Superior temporal gyrus (tissue), 1 donor: ENCODE data around the gene CPZ.

Experiments
- DNase-seq: peaks from one replicate; pipeline ENCODE4 v3.0.0-alpha.2; 2016; ENCODE audit errors: extremely low spot score

The CPZ gene

DNA sequence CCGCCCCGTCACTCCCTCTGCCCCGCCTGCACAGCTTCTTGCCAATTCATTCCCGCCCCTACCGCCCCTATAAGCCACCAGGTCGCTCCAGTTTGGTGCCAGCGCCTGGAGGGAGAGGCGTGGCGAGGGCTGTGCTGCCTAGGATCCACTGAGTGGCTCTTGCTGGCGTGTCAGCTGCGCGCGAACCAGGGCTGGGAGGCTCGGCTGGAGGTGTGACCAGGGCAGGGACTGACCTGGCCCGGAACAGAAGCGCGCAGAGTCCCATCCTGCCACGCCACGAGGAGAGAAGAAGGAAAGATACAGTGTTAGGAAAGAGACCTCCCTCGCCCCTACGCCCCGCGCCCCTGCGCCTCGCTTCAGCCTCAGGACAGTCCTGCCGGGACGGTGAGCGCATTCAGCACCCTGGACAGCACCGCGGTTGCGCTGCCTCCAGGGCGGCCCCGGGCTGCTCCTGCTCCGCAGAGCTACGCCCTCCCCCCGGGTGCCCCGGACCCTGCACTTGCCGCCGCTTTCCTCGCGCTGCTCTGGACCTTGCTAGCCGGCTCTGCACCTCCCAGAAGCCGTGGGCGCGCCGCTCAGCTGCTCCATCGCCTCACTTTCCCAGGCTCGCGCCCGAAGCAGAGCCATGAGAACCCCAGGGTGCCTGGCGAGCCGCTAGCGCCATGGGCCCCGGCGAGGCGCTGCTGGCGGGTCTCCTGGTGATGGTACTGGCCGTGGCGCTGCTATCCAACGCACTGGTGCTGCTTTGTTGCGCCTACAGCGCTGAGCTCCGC lies 12.1 kb upstream of the CPZ start, which contains the start of gene GPR78:
Gene GPR78 (plus strand): TSS at position 72 of the 773 bp plus-strand sequence. CDS start 591 bp downstream, at position 663.
- DNase-seq: no peak

DNA sequence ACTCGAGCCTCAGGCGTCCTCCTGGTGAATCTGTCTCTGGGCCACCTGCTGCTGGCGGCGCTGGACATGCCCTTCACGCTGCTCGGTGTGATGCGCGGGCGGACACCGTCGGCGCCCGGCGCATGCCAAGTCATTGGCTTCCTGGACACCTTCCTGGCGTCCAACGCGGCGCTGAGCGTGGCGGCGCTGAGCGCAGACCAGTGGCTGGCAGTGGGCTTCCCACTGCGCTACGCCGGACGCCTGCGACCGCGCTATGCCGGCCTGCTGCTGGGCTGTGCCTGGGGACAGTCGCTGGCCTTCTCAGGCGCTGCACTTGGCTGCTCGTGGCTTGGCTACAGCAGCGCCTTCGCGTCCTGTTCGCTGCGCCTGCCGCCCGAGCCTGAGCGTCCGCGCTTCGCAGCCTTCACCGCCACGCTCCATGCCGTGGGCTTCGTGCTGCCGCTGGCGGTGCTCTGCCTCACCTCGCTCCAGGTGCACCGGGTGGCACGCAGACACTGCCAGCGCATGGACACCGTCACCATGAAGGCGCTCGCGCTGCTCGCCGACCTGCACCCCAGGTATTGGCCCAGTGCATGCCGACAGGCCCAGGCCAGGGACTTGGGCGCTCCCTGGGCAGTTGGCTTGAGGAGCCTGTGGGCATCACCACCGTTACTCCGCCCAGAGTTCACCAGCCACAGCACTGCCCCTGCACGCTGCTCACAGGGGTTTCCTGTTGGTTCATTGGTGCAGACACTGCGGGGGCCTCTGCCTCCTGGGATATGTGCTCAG lies 11.3 kb upstream of the CPZ start:
- no peak for DNase-seq

DNA sequence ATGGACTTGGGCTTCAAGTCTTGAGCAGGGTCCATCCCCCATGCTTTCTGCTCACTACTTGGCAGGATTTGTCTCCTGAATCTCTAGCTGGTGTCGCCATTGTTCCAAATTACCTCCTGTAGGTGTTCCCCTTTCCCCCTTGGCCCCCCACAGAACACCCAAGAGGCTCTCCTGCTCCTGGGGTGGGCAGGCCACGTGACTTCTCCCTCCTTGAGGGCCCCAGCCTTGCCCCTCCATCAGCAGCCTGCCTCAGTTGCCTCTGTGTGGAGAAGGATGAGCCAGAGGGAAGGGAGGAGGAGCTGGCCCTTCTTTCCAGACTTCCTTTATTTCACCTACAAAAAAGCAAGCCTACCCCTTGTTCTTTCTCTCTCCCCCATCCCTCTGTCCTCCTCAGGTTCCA lies 10.5 kb upstream of the CPZ start:
- DNase-seq: no peak

DNA sequence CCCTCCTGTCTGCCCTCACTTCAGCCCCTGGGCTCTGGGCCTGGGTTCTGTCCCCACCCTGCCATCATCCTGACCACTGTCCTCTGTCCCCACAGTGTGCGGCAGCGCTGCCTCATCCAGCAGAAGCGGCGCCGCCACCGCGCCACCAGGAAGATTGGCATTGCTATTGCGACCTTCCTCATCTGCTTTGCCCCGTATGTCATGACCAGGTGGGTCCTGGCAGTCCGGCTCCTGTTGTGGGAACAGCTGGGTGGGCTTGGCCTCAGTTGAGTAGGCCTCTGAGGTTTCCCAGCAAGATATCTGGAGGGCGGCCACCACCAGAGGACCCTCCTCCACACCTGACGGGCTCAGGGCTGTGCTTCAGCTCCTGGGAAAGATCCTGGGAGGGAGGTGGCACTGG lies 10.1 kb upstream of the CPZ start:
- DNase-seq: no peak

DNA sequence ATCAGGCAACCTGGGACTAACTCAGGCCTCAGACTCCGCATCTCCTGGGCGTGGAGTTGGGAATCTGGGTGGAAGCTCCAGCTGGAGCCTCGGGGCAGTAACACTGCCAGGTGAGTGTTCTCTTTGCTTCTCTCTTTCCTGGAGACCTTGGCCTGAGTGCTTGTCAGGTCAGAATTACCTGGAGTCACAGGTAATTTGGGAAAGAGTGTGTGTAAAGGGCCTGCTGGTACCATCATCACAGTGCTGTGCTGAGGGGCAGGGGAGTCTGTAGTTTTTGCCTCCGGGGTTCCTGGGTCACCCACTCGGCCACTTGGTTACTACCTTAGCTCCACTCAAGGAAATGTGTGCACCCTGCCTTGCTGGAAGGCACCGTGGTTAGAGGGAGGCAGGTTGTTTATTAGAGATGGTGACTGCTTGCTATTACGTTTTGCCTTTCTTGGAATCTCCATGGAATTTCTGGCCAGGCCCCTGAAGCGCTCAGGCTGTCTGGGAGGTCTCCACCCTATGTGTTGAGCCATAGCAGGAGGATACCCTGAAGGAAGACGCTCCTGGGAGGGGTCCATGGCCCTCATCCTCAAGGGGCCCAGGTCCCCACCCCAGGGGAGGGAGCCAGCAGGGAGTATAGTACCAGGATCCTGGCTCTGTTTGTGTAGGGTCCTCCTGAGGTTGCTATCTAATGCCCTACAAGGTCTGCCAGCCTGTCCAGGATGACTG lies 9.5 kb upstream of the CPZ start:
- no peak for DNase-seq

DNA sequence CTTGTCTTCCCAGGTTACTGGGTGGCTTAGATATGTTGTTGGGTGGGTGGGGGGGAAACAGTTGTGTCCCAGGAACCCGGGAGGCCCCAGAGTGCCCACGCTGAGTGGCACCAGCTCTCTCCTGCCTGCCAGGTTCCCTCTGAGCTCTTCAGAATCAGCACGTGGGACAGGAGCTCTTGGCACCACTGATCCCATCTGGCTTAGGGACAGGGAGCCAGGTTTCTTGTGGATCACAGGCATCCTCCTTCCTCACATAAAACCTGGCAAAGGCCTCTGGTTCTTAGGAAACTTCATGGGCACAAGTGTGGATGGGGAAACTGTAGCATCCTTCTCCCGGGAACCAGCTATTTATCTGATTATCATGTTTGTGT lies 8.9 kb upstream of the CPZ start:
- DNase-seq: no peak

DNA sequence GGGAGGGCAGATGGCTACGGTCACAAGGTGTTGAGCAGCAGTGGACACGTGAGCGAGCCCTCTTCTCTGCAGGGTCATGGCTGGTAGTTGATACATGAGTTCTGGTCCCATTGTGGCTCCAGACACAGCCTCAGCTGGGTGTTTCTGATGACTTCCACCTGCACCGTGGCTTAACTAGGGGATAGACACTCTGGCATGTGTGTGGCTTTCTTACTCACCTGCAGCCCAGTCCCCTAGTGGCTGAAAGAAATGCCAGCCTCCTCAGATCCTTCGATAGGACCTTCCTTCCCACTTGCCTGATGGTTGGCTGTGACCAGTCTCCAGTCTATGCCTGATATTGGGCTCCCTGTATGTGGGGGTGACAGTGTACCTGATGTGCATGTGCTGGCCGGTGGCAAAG lies 7.4 kb upstream of the CPZ start:
- DNase-seq: no peak

DNA sequence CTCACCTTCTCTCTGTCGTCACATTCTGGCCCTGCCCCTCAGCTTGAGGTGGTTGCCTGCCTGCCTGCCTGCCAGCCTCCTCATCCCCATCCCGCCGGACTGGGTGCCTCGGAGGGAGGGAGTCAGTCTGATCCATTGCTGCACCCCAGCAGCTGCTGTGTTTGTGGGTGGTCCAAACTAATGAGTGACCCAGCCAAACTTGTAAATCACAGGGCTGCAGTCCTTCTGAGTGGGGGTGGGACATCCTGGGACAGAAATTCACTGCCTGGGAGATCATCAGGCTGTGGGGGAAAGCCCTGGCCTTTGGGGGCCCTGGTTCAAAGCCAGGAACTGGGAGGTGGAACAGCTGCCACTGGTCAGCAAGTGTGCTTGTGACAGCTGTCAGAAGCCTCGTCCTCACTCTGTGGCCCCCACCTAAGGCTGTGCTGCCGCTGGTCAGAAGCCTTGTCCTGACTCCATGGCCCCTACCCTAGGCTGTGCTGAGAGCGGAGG lies 6.8 kb upstream of the CPZ start:
- DNase-seq: no peak

DNA sequence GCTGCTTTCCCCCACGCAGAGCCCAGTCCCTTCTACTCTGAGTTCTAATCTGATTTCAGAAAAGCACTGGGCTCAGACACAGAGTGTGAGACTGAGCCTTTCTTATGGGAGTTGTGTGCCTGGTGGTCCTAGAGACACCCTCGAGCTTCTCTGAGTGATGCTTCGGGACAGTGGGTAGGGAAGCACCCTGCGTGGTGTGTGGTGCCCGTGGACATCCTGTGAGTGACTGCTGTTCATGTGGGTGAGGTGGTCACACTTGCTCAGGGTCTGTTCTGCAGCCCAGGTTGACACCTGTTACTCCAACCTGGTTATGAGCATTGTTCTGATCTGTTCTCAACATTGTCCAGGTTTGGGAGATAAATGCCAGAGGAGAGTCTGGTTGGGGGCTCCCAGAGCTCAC lies 6.3 kb upstream of the CPZ start:
- DNase-seq: no peak

DNA sequence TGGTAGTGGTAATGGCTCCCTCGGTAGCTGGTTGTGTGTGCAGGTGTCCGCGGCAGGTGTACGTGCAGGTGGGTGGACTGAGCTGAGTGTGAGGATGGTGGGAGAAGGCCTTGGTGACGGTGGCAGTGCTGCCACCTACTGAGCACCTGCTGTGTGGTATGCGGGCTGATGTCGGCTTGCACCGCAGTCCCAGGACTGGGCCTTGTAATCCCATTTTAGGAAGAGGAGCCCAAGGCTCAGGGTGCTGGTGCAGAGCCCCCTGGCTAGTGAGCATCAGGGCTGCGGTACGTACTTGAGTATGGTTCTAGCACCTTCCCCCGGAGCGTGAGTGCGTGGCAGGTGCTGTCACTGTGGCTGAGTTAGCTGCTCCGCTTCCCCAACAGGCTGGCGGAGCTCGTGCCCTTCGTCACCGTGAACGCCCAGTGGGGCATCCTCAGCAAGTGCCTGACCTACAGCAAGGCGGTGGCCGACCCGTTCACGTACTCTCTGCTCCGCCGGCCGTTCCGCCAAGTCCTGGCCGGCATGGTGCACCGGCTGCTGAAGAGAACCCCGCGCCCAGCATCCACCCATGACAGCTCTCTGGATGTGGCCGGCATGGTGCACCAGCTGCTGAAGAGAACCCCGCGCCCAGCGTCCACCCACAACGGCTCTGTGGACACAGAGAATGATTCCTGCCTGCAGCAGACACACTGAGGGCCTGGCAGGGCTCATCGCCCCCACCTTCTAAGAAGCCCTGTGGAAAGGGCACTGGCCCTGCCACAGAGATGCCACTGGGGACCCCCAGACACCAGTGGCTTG lies 5.7 kb upstream of the CPZ start:
- no peak for DNase-seq

DNA sequence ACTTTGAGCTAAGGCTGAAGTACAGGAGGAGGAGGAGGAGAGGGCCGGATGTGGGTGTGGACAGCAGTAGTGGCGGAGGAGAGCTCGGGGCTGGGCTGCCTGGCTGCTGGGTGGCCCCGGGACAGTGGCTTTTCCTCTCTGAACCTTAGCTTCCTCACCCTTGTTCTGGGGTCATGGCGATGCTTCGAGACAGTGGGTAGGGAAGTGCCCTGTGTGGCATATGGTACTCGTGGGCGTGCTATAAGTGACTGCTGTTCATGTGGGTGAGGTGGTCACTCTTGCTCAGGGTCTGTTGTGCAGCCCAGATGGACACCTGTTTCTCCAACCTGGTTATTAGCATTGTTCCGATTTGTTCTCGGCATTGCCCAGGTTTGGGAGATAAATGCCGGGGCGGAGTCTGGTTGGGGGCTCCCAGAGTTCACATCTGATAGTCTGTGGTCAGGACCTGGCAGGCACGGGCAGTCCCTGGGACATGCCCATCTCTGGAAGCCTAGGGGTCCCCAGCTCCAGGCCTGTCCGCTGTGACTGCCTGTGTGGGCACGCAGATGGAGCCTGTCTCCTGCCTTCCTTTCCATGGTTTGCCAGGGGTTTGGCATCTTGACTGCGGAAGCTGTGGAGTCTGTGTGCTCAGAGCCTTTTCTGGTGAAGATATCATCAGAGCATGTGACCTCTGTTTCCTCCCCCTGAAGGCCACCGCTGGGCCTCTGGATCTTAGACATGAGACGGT lies 4.9 kb upstream of the CPZ start:
- DNase-seq: no peak

DNA sequence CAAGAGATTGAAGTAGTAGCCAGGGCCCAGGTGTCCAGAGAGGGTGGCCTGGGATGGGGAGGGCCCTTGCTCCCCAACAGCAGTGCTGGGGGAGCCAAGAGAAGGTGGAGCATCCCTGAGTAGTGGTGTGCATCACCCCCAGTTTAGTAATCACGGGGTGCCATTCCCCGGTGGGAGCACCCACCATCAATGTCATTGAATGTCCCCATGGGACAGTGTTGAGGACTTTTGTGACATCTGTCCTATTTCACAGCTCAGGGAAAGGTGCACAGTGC lies 4.4 kb upstream of the CPZ start:
- DNase-seq: no peak

DNA sequence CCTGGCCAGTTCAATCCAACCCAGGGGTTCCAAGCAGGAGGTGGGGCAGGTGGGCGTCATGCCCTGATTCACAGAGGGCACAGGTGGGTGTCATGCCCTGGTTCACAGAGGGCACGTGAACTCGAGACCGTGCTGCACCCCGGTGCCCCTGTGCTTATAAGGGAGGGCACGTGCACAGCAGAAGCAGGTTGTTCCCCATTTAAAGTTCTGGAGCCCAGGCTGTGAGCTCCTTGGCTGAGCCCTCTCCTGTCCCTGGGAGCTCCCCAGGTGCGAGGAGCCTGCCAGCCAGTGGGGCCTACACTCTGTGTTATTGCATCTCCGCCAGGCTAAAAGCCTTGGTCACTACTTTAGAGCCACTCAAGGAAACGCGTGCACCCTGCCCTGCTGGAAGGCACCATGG lies 3.2 kb upstream of the CPZ start:
- DNase-seq: no peak

DNA sequence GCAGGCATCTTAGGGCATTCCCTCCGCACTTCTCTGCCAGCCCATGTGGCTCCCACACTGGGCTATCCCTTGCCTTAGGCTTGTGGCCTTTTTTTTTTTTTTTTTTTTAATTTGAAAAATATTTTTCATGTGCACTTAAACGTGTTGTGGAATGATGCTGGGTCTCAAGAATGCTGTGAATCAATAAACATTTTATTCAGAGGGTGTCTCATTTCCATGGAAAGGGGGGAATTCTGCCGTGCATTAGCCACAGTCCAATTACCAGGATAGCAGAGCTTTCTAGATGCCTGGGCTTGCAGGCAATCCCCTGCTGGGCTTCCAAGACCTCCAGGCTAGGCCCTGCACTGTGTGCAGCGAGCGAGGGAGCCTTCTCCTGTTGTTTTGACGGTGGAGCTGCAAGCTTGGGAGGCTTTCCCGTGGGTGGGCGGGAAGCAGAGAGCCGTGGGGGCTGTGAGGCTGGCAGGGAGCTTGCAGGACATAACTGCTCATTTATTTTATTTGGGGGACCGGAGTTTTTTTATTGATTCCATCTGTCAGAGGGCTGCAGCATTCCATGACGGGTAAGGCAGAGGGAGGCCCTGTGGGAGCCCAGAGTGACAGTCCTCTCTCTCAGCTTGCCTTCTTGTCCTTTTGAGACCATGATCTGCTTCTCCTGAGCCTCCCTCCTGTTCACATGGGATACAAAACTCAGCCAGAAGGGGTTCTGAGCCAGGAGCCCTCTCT lies 2.6 kb upstream of the CPZ start:
- no peak for DNase-seq

DNA sequence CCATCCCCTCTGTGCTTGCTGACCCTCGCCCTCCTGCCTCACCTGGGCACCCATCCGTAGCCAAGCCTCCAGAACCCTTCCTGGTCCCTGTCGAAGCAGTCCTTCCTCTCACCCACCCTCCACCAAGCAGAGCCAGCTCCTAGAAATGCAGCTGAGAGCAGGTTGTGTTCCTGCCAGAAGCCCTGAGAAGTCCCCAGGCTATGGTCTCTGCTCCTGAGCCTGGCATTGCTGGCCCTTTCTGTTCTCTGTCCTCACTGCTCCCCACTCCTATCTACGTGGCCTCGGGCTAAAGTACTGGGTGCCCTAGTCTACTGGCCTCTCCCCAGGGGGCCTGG lies 2.1 kb upstream of the CPZ start:
- no peak for DNase-seq

DNA sequence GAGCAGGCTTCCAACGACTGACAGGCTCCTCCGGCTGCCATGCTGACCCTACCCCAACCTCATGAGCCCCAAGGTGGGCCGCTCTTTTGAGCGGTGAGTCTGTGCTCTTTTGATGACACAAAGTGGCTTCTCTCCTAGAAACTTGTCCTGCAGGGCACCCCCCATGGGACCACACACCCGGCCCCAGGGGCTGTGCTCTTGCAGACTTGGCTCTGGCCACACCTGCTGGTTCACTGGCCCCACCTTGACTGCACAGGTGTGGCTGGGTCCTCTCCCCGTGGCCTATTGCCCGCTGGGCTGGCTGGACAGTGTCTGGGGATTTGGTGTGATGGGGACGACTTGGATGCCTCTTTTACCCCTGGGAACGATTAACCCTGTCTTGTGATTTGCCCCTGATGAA lies 1.5 kb upstream of the CPZ start:
- no peak for DNase-seq

DNA sequence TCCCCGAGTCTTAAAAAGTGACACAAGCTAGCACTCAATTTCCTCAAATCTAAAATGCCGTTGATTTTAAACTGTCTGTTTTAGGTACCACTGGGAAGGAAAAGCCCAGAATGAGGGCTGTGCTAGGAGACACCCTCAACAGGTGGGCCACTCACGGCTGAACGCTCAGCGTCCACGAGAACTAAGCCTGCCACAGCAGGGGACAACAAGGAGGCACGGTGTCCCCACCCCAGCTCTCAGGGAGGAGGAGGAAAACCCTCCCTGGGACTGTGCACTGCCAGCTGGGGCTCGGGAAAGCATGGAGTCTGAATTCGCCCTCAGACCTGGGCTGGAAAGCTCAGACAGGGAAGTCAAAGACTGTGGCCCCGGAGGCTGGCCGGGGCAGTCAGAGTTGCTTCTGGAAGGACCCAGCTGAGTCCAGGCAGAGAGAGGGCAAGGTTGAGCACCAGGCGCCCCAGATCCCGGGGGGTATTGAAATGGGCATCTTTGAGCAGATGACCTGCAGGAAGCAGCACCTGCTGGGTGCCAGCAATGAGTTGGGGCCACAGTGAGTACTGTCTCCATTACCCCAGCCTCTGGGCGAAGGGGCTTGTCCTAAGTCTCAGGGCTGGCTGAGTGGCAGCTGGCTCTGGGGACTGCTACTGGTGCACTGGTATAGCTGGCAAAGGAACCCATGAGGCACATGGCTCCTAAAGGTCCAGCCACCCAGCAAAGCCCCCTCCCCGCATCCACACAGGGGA lies 769 bp upstream of the CPZ start:
- no peak for DNase-seq

DNA sequence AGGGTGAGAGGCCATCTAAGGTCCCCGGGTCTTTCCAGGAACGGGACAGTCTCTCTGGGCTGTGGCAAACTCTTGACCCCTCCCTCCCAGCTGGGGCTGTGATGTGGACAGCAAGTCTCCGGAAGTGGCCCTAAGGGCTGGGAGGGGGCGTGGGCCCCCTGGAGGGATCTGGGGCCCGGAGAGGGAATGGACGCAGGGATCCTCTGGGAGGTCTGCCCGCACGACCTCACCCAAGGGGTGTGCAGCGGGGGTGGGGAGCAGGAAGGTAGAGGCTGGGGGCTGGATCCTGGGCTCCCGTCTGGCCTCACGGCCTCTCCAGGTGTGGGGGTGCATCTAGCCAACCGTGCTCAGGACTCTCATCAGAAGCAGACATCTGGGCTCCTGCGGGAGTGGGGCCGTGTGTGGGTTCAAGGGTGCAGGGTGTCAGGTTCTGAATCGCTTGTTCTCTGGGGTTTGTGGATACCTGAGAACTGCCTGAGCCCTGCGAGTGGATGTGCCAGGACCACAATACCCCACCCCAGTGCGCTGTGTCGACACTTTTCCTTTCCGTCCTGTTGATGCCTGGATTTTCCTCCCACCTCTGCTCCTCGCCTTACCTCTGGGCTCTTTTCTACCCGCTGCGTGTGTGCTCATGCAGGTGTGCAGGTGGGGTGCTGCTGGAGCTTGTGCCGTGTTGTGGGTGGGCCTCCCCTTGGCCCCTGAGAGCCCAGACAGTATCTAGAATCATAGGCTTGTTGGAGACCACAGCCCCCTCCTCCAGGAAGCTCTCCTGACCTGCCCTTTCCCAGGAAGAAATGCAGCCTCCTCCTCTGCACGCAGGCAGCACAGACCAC lies 915 bp downstream of the CPZ start:
- DNase-seq: no peak
